GM20431 (cell line): ENCODE results near the gene GPAT2.
"Not testable (repeated sequence)": the region's sequence is repeated elsewhere in the genome, so short reads cannot be mapped to it uniquely, and the experiment has no call there.

Experiments used
- in situ Hi-C: fragments of 300-500 bp; cut with MseI, MboI; formaldehyde crosslinking; loops from one replicate; pipeline ENCODE4 v1.15.0; 2020; ENCODE audit warnings: low sequenced_read_pairs; ENCODE audit not compliant: unreplicated experiment

GPAT2 gene

GRCh38 chr2:96034792-96035191 lies at the start of gene GPAT2:
Gene GPAT2 (minus strand): TSS chr2:96034916. CDS start chr2:96032359, 2,557 bp downstream.
- in situ Hi-C loops = not testable (repeated sequence)

GRCh38 chr2:96083989-96084857 lies 49.5 kb upstream of the GPAT2 start:
- in situ Hi-C loops = no loop called here

- in situ Hi-C loops = no loop called here
These were observed 48.6 kb upstream of the GPAT2 start for GRCh38 chr2:96083064-96083939.

GRCh38 chr2:96082211-96083063 lies 47.7 kb upstream of the GPAT2 start:
- in situ Hi-C loops = no loop called here

GRCh38 chr2:96081042-96081441 lies 46.3 kb upstream of the GPAT2 start:
- in situ Hi-C loops = no loop called here

- in situ Hi-C loops = no loop called here
These were observed 40.6 kb upstream of the GPAT2 start for GRCh38 chr2:96075199-96075771.

GRCh38 chr2:96074156-96074555 lies 39.4 kb upstream of the GPAT2 start:
- in situ Hi-C loops = no loop called here

GRCh38 chr2:96073170-96073775 lies 38.6 kb upstream of the GPAT2 start:
- in situ Hi-C loops = no loop called here

GRCh38 chr2:96072746-96073145 lies 38.0 kb upstream of the GPAT2 start:
- in situ Hi-C loops = no loop called here

GRCh38 chr2:96071977-96072491 lies 37.3 kb upstream of the GPAT2 start:
- in situ Hi-C loops = not testable (repeated sequence)

- in situ Hi-C loops = not testable (repeated sequence)
These were observed 36.6 kb upstream of the GPAT2 start for GRCh38 chr2:96071087-96071976.

GRCh38 chr2:96070351-96070750 lies 35.6 kb upstream of the GPAT2 start:
- in situ Hi-C loops = not testable (repeated sequence)

GRCh38 chr2:96069878-96070277 lies 35.2 kb upstream of the GPAT2 start:
- in situ Hi-C loops = not testable (repeated sequence)

GRCh38 chr2:96067902-96068581 lies 33.3 kb upstream of the GPAT2 start:
- in situ Hi-C loops = not testable (repeated sequence)

GRCh38 chr2:96067098-96067660 lies 32.5 kb upstream of the GPAT2 start:
- in situ Hi-C loops = not testable (repeated sequence)

- in situ Hi-C loops = not testable (repeated sequence)
These were observed 31.8 kb upstream of the GPAT2 start for GRCh38 chr2:96066511-96066910.

GRCh38 chr2:96065954-96066353 lies 31.2 kb upstream of the GPAT2 start:
- in situ Hi-C loops = not testable (repeated sequence)
